Stimulated activated CD8-positive, alpha-beta memory T cell treated with anti-CD3 and anti-CD28 coated beads, Interleukin-12 subunit alpha, Interleukin-12 subunit beta, amount 100 ng/mL, for 4 hours (primary cell): ENCODE data around the gene BCAS3.

Experiments
- DNase-seq: peaks from one replicate; pipeline ENCODE4 v3.0.0-alpha.2; 2020; ENCODE audit warnings: low read depth

Gene BCAS3

DNA sequence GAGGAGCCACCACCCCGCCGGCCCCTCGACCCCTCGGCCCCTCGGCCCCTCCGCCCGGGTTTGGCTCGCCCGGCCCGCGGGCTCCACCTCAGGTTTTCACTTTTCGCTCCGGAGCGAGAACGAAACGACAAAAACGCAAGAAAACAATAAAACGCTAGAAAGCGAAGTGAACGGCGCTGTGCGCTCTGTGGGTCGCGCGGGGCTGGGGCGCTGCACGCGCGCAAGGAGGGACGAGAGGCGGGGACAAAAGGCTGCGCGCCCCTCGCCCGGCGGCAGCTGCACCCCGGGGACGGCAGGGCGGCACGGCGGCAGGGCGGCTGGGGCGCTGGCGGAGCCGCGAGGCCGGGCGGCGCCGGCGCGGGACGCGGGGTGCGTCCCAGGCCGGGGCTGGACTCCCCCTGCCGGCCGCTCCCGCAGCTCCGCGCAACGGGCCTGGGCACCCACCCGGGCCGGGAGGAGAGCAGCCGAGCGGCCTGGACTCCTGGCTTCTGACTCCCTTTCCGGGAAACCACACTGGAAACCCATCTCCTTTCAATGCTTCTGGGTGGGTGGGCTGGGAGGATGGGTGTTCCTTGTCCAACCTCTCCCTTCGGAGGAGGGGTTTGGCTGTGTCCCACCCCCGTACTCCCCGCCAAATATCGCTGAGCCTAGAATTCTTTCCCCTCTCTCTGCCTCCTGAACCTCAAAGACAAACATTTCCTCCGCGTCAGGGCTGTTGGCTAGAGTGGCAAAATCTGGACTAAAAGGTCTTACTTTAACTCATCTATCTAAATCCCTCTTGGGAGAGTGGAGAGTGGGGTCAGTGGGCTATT is 731.9 kb downstream of the BCAS3 start:
- no peak for DNase-seq

DNA sequence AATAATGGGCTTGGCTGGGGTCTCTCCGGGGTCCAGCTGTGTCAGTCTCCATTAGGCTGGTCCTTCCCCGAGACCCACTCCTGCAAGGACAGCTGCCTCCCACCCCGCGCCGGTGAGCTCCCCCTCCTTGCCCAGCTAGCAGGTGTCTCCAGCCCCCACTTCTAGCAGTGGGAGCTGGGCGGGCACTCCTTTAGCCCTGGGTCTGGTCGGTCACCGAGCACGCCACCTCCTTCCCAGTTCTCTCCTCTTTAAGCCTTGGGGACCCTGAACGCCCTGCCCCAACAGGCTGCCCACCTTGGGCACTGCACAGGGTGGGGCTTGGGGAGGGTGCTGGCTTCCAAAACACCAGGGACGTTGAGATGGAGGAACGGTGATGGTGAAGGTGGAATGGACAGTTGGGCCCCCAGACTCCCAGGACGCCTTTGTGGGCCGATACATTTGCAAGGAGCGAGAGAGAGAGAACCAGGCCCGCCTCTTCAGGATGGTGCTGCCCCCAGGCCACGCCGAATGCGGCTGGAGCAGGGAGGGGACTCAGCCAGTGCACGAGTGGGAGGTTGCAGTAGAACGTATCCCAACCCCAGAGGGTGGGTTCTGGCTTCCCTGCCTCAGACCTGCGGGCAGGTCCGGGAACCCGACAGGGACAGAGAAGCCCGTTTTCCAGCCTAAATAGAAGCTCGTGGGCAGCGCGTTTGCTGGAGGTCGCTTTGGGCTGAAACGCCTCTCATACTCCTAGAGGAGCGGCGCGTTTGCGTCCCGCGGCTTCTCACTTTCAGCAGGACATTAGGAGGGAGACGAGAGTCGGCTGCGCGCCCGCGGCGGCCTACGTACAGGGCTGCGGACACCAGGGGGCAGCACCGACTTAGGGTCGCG is 732.7 kb downstream of the BCAS3 start:
- peak; percentile 53 for DNase-seq

DNA sequence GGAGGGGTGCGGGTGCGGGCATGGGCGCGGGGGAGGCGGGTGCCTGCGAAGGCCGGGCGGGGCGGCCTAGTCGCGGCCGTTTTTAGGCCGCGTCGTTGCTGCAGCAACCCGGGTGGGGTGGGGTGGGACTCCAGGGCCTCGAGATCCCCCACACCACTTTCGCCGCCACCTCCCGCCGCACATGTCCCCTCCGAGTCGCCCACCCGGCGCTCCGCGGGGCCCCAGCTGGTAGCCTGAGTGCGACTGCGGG is 733.3 kb downstream of the BCAS3 start:
- DNase-seq = no peak

DNA sequence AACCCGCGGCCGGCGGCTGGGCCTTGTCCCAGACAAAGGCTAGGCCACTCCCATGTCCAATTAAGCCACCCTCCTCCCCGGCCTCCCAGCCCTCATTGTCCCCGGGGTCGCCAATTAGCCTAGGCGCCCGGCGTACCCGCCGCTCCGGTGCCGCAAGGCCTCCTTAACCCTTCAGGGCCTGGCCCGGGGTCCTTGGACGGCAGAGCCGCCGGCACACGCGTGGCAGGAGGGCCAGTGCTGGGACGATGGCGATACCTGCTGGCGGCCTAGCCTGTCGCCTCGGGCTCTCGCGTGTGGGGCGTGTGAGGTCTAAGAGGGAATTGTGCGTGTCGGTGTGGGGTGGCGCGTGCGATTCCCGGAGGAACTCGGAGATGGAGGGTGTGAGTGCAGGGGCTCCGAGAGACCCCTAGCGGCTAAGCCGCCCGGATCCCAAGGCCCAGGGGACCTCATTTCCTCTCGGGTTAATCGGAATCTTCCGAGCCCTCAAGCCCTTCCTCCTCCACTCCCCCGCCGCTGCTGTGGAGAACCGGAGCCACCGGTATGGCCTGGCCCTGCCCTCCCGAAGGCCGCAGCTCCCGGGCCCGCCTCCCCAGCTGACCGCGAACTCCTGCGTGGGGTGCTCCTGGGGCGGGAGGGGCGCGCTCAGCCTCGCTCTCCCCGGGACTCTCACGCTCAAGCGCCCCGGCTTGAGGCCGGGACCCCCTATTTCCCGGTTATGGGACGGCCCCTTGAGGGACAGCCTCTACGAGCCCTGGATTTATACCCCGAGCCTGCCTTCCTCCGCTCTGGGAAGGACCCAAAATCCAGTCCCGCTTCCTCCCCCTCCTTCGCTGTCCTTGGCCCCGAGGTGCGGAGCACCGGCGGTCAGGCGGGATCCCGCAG is 733.9 kb downstream of the BCAS3 start:
- no peak for DNase-seq

DNA sequence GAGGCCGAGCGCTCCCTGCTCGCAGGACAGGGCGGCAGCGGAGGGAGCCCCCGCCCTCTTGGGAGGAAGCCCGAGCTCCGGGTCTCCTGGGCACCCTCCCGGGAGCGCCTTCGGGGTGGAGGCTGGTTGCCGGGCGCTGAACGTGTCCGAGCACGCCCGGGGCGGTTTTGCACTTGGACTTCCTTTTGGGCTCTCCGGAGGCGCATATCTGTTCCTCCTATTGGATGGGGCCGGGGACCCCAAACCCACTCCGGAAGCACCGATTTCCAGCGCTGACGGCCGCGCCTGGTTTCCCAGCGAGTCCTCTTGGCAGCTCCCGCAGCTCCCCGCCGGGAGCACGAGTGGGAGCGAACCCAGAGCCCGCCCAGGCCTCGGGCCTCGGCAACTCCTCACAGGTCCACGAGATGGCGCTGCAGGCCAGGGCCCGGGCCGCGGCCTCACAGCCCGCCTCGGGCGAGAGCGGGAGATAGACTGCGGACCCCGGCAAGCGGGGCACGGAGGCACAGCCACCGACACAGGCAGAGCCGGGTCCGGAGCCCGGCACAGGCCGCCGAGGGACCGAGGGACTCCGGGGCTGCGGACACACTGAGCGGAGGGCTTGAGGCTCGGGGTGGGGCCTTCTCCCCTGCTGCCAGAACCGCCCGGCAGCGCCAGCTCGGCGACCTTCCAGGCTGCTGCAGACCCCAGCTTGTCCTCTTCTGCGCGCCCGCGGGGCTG is 734.6 kb downstream of the BCAS3 start:
- peak; percentile 60 for DNase-seq

DNA sequence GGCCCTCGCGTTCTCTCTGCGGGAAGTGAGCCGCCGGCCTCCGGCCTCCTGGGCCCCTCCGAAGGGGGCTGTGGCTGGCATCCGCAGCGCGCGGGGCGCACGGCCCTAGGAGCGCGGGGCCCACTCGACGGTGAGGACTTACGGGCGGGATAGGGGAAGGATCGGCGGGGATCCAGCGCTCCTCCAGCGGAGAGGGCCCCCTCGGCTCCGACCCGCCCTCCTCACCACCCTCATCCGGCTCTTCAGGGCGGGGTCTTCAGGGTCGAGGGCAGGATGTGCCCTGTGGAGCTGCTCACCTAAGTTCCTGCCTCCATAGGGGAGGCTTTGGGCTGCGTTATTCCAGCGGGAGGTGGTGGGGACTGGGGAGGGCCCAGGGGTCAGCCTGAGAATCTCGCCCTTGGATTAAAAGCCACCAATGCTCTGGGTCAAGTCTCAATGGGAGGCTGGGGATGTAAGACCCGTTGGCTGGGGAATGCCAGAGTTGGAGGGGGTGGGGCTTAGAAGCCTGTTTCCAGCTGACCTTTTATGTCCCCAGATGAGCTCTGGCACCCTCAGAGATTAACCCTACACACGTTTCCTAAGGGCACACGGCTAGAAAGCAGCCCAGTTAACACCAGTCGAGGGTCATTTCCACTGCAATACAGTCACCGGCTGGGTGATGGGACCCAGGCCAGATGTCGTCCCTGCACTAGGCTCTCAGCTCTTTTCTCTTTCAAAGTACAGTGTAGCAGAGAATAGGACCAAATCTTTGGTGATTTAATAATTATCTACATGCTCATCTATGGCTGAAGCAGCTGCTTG is 735.4 kb downstream of the BCAS3 start:
- DNase-seq = no peak

DNA sequence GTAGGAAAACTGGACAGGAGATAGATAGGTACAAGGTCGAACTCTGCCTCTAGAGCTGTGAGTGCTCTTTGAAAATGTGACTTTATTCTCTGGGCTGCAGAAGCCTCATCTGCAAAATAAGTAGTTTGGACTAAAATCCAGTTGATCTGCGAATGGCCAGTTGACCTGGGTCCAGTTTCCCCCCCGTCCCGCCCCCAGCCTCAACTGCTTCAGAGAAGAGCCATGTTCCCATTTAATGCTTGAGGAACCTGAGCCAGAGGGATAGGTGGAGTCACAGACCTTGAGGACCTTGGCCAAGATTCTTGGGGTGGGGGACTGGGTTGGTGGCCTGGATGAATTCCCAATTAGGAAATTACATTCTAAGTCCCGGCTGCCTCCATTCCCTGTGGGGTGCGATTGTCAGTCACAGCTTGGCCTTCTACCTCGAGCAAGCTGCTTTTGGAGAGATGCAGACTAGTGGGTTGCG is 736.0 kb downstream of the BCAS3 start:
- no peak for DNase-seq

DNA sequence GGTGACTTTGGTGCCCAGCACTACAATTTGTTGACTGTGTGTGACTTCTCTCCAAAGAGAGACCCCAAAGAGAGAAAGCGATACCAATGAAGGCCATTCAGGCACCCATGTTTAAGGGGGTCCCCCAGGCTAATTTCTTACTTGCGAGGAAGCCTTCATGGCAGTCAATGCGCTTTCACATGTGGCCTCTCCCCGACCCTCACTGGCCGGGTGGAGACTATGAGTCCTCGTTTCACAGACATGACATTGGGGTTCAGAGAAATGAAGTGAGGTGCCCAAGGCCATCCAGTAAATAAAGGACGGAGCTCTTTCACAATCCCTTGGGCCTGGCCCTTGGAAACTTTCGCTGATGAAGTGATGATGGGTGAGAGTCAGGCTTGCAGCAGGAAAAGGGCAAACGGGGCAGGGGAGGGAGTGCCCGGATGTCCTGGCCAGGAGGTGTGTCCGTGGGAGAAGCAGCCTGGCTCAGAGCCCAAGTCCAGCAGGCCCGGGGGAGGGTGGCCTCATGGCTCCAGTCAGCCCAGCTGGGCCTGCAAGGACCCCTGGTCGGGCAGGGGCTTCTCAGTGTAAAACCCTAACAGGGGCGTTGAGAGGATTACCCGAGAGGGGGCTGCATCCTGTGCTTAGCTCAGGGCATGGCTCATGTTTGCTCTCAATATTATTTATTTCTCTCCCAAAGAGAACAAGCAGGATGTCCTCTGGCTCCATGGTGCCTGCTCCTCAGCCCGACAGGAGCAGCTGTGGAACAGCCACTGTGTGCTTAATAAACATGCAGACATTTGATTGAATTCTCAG is 736.7 kb downstream of the BCAS3 start:
- DNase-seq = no peak

DNA sequence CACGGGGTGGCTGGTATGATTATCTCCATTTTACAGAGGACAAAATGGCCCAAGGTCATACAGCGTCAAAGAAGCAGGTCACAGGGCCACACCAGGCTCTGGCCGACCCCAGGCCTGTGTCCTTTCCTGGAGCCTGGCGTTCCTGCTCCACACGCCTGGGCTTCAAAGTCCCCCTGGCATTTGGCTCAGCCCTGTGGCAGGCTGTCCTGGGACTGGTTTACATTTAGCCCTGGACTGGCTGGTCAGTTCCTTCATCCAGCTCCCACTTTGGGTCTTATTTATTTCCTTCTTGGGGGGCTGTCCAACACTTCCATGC is 737.2 kb downstream of the BCAS3 start:
- DNase-seq = no peak

DNA sequence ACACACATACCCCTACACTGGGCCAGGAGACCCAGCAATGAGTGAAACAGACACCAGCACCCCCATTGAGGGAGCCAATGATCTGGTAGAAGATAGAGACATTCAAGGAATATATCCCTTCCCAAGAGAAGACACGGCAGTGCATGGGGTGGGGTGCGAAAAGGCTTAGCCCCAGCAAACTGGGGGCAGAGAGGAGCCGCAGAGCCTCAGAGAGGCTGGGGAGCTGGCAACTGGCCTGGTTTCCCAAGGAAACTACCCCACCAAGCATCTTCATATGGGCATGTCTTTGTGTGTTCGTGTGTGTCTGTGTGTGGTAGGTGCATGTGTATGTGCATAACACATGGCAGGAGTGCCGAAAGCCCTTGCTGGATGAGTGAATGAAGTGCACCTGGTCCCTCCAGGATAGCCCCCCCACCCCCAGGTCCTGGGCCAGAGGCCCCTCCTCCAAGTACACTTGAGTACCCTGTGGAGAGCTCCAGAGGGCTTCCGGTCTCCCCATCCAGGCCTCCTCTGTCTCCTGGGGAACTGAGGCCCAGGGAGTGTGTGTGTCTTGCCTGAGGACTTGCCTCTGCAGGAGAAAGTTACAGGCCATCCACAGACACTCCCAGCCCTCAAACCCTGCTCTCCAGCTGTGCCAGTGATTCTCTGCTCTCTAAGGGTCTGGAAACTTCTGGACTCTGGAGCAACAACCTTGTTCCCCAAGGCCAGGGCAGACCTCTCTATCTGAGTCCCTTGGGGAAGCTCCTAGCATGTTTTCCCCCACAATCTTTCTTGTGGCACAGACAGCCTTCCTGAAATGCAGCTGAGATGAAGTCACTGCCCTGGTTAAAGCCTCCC is 737.9 kb downstream of the BCAS3 start:
- no peak for DNase-seq

DNA sequence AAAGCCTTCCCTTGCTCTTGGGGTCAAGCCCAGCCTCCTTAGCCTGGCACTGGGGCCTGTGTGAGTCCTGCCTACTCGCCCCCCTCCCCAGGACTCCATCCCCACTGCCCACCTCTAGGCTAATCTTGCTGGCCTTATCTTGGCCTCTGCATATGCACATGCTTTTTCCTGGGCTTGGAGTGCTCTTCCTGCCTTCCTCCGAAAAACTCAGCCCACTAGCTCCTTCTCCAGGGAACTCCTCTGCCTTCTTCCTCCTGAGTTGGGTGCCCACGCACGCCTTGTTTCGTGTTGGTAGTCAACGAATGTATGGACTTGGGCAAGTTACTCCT is 738.5 kb downstream of the BCAS3 start:
- no peak for DNase-seq

DNA sequence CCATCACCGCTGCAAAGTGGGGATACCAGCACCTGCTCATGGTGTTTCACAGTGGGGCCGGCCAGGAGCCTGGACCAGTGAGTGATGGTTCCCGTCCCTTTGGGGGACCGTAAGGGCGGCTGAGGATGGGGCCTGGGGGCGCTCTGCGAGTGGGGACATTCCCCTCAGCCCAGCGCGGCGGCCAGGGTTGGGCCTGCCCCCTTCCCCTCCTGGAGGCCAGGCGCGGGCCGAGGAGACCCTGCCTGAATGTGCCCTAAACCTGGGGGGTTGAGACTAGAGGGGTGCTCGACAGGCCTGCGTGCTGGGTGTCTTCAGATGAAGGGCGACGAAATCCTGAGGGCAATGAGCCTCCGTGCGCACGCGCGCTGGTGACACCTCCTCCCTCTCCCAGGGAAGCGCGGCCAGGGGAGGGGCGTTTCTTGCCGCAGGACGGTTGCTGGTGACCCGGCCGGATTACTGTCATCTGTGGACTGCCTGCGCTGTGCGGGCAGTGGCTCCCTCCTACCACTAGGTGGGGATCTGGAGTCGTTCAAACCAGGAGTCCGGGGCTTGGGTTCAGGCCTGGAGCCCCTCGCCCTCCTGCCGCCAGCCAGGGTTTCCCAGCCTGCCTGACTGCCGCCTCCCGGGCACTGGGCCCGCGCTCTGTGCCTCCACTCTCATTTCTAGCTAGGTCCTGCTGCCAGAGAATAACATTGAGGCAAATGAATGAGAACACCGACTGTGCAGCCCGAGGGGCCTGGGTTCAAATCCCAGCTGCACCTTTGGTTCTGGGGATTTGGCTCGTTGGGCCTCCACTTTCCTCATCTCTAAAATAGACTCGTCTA is 739.1 kb downstream of the BCAS3 start:
- DNase-seq = no peak

DNA sequence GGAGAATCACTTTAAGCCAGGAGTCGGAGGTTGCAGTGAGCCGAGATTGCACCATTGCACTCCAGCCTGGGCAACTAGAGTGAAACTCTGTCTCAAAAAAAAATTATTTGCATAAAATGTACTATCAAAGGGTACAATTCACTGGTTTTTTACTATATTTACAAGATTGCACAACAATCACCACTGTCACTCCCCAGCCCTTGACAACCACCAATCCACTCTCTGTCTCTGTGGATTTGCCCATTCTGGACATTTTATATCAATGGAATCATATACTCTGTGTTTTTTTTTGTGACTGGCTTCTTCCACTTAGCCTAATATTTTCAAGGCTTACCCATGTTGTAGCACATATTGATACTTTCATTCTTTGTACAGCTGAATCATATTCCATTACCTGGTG is 740.8 kb downstream of the BCAS3 start:
- DNase-seq = no peak

DNA sequence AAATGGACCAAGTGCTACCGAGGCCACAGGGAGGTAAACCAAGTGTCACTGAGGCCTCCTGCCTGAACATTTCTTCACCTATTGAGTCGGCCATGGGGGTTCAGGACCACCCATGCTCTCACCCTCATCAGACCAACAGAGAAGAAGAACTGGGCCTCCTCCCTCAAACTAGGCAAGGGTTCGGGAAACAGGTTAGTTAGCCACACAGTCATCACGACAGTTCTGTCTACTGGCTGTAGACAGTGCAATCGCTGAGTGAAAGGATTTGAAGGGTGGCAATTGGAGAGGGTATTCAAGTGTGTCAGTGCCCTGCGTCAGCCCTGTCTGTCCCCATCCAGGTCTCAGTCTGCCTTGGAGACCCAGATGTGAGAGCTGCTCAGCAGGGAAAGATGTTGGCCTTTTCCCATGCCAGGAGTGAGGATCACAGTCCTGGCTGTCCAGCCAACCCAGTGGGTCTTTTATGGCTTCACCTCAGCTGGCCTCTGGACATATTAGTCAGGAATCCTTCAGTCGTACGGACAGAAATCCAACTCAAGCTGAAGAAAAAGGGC is 741.9 kb downstream of the BCAS3 start:
- DNase-seq = no peak

DNA sequence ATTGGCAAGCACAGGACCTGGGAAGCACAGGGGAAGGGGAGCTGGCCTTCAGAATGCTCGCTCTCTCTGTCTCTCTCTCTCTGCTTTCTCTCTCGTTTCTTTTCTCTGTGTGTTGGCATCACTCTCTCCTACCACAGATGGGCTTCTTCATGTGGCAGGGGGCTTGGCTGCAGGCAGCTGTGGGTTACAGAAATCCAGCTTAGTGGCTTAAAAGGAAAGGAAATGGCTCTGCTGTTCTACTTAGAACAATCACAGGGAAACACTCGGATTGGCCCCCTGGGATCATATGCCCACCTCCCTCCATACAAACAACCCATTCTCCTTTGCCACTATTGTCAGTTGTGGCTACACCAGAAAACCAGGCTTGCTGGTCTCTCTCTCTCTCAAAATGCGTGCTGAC is 742.4 kb downstream of the BCAS3 start:
- DNase-seq = no peak

DNA sequence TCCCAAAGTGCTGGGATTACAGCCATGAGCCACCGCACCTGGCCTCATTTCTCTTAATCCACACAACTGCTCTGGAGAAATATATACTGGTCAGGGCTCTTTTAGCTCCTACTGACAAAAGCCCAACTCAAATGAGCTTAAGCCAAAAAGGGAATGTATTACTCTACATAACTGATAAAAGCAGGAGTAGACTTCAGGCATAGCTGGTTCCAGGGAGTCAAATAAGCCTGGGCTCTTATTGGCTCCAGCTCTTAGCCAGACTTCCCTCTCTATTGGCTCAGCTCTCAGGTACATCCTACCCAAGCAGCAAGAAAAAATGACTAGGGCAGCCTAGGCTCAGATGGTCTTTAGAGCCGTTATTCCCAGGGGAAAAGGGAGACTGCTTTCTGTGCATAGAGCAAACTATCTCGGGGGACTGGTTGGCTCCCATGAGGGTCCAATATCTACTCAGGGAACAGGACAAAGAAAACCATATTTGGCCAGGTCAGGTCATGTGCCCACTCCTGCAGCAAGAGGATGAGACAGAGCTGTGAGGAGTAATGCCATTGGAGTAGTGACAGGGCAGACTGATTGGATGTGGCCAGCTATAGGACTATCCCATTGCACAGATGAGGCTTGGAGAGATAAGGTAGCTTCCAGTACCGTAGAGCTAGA is 743.2 kb downstream of the BCAS3 start:
- DNase-seq = no peak

DNA sequence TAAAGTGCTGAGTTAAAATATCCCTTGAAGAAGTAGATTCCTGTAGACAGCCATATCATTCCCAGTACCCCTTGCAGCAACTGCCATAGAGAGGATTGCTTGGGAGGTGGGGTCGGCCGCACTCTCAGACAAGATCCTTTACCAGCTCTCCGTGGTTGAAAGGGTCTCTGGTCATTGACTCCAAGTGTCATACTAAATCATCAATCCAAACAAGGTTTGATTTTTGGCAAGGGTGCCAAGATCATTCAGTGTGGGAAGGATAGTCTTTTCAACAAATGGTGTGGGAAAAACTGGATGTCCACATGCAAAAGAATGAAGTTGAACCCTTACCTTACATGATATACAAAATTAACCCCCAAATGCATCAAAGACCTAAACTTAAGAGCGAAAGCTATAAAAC is 743.8 kb downstream of the BCAS3 start:
- no peak for DNase-seq
